KG1 (cell line): Measurements from ENCODE around the gene IRF2.
"Not testable (repeated sequence)": the region's sequence is repeated elsewhere in the genome, so short reads cannot be mapped to it uniquely, and the experiment has no call there.

Source experiments
- DNase-seq: peaks from one replicate; lab custom pipeline; 2025; lab: John Stamatoyannopoulos, UW

The IRF2 gene

DNA sequence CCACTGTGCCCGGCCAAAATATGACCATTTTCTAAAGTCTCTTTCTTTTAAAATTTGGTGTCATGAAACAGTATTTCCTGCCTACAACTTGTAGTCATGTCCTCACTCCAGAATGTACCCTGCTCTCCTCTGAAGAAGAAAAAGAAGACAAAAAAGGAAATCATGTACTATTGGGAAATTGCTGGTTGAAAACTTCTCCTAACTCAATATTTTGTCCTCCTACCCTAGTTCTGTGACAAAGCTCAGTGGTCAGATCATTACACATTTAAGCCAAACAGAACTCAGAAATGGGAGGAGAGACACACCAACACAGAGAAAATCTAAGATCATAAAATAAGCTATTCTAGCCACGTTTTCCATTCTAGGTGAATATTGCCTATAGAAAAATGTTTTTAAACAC is 127.7 kb downstream of the IRF2 start:
- no peak for DNase-seq

DNA sequence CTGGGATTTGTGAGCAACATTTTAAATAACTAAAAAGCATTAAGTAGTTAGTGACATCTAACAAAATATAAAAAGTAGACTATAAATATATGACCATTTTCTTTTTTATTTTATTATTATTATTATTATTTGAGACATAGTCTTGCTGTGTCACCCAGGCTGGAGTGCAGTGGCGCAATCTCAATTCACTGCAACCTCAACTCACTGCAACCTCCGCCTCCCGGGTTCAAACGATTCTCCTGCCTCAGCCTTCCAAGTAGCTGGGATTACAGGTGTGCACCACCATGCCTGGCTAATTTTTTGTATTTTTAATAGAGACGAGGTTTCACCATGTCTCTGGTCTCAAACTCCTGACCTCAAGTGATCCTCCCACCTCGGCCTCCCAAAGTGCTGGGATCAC is 128.1 kb downstream of the IRF2 start:
- not testable (repeated sequence) for DNase-seq

GRCh38 chr4:184345573-184345922 is 128.8 kb downstream of the IRF2 start:
- DNase-seq: no peak

DNA sequence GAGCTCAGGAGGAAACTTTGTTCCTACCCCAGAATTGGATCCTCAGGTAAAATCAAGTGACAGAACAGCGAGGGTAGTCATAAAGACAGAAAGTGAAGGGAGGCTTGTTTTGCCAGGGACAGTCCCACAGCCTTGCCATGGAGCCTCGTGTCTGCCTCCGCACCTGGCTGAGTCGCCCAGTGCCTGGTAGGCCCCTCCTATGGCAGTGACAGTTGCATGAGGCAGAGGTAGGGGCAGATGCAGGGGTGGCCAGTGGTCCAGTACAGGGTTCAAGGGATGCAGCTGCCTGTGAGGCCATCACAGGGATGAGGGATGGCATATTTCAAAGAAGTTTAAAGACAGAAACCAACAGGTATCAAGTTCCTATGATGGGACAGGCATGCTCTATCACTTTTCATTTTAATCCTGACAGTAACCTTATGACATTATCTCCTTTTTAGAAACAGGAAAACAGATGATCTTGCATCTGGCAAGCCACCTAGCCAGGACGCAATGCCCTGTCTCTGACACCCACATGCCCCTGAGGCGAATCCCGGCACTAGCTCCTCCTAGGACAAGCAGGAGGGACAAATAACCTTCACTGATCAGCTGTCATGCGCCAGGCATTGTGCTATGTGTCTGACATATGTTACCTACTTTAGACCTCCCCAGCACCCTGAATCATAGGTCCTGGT is 129.3 kb downstream of the IRF2 start:
- DNase-seq: no peak

GRCh38 chr4:184344435-184344834 is 129.9 kb downstream of the IRF2 start:
- no peak for DNase-seq

DNA sequence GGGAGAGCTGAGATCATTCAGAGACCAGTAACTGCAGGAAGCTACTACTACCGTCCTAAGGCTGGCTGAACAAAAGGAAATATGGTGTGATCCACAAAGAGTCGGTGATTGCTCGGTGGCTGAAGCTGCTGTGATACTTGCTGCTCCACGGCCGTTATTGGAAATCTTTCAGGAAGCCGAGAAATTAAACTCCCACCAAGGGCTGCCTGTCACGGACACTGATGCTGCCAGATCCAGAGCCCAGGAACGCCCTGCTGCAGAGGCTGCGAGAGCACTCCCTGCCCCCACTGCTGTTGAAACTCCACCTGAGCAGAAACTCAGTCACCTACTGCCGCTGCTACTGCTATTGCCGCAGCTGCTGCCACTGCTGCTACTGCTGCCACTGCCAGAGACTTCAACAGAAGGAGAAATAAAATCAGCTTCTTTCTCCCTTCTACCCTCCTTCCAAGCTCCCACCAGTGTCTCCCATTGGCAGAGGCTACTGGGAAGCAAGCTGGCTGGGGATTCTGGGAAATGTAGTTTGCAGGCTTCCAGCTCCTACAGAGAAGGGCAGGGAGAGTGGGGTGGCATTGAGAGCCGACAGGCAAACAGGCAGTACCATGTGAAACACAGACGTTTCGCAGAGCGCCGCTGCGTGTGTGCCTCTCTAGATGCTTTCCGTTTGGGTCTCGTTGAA is 130.7 kb downstream of the IRF2 start:
- DNase-seq: no peak

GRCh38 chr4:184342857-184343237 is 131.5 kb downstream of the IRF2 start:
- DNase-seq: not testable (repeated sequence)

GRCh38 chr4:184342167-184342856 is 132.0 kb downstream of the IRF2 start:
- no peak for DNase-seq

DNA sequence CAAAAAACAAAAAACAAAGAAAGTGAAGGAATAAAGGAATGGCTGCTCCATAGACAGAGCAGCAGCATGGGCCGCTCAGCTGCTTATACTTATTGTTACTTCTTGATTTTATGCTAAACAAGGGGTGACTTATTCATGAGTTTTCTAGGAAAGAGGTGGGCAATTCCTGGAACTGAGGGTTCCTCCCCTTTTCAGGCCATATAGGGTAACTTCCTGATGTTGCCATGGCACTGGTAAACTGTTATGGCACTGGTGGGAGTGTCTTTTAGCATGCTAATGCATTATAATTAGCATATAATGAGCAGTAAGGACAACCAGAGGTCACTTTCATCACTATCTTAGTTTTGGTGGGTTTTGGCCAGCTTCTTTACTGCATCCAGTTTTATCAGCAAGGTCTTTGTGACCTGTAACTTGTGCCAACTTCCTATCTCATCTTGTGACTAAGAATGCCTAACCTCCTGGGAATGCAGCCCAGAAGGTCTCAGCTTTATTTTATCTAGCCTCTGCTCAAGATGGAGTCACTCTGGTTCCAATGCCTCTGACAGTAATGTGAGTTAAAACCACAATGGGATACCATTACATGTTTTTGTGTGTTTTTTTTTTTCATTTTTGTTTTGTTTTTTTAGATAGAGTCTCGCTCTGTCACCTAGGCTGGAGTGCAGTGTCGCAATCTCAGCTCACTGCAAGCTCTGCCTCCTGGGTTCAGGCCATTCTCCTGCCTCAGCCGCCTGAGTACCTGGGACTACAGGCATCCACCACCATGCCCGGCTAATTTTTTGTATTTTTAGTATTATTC is 134.8 kb downstream of the IRF2 start:
- DNase-seq: not testable (repeated sequence)

- no peak for DNase-seq
These were observed 136.4 kb downstream of the IRF2 start for GRCh38 chr4:184337907-184338306.
